Endothelial cell of umbilical vein (primary cell): Measurements from ENCODE around the gene AQP1. TPM values are rescaled to one million over a fixed set of nuclear protein-coding genes. Genes with fewer than 3 reads are reported as not detected.

ENCODE experiments used
- BruUV-seq: library from RNA; stranded (reverse); fragments of 400-500 nt; replicated peaks from 2 replicates; lab custom pipeline; 2021; lab: Mats Ljungman, UMichigan
- CTCF ChIA-PET: fragments of 300-600, 350-600 bp; sonication (Branson Sonifier 250); formaldehyde crosslinking; loops from one replicate; lab custom pipeline; 2021; ENCODE audit warnings: antibody characterized with exemption, inconsistent platforms; lab: Charles Lee
- POLR2A ChIA-PET: fragments of 300-600, 350-600 bp; sonication (Branson Sonifier 250); formaldehyde crosslinking; loops from one replicate; lab custom pipeline; 2021; ENCODE audit warnings: antibody characterized with exemption, inconsistent platforms; lab: Charles Lee
- DNase-seq: peaks from one replicate; pipeline ENCODE4 v3.0.0-alpha.2; 2011; ENCODE audit warnings: low read depth, low spot score
- FAIRE-seq: peaks from 2 replicates; lab custom pipeline; 2011; peaks lifted over from hg19 to GRCh38; lab: Jason Lieb, UNC
- H2AFZ ChIP-seq: 2 replicates; pipeline ENCODE4 v1.6.0; 2012; ENCODE audit warnings: low read depth, low read length, control low read depth, inconsistent platforms
- H3K27ac ChIP-seq: 2 replicates; pipeline ENCODE4 v1.5.1; 2011; ENCODE audit warnings: low read depth, mild to moderate bottlenecking, control low read depth, low read length, moderate library complexity; ENCODE audit not compliant: insufficient read depth
- H3K27me3 ChIP-seq, 2 experiments: 2 replicates each; pipeline versions ENCODE4 v1.6.0 to v1.6.1; 2011; ENCODE audit warnings: low read length in 2 of 2, mixed read lengths in 1 of 2; ENCODE audit not compliant: control insufficient read depth in 2 of 2, insufficient read depth in 2 of 2
- H3K36me3 ChIP-seq, 2 experiments: 2 replicates in 1 of 2; 3 replicates in 1 of 2; pipeline ENCODE4 v1.5.1; 2011; ENCODE audit warnings: low read length in 2 of 2, mild to moderate bottlenecking in 1 of 2, moderate library complexity in 1 of 2; ENCODE audit not compliant: control insufficient read depth in 2 of 2, insufficient read depth in 2 of 2; ENCODE audit errors: extremely low read depth in 1 of 2
- H3K4me1 ChIP-seq: 3 replicates; pipeline ENCODE4 v1.5.1; 2011; ENCODE audit warnings: mild to moderate bottlenecking, low read length; ENCODE audit not compliant: control insufficient read depth, insufficient read depth; ENCODE audit errors: extremely low read depth
- H3K4me2 ChIP-seq: 2 replicates; pipeline ENCODE4 v1.6.1; 2011; ENCODE audit warnings: low read length, control low read depth, mixed read lengths; ENCODE audit not compliant: insufficient read depth
- H3K4me3 ChIP-seq, 3 experiments: fragments of 200-600 bp in 1 of 3; sonication (generic), shearing (Covaris generic) in 1 of 3; replicated peaks in 1 of 3; 2 replicates each; pipeline ENCODE4 v1.5.1; 2011 to 2016; ENCODE audit warnings: control low read depth in 3 of 3, low read length in 3 of 3, mild to moderate bottlenecking in 2 of 3, inconsistent platforms in 1 of 3, low read depth in 1 of 3, moderate library complexity in 1 of 3; ENCODE audit not compliant: insufficient read depth in 1 of 3
- H3K79me2 ChIP-seq: 2 replicates; pipeline ENCODE4 v1.6.0; 2012; ENCODE audit warnings: low read length, inconsistent platforms; ENCODE audit not compliant: control insufficient read depth, insufficient read depth
- H3K9ac ChIP-seq: replicated peaks from 2 replicates; pipeline ENCODE3; 2011; ENCODE audit warnings: low read length, control low read depth; ENCODE audit not compliant: insufficient read depth; ENCODE audit errors: extremely low read depth
- H3K9me1 ChIP-seq: replicated peaks from 3 replicates; pipeline ENCODE4 v1.6.0; 2011; ENCODE audit warnings: mild to moderate bottlenecking, low read length; ENCODE audit not compliant: control insufficient read depth, insufficient read depth; ENCODE audit errors: extremely low read depth
- H3K9me3 ChIP-seq: replicated peaks from 2 replicates; pipeline ENCODE4 v1.5.1; 2012; ENCODE audit warnings: low read length, inconsistent platforms; ENCODE audit not compliant: control insufficient read depth, insufficient read depth
- H4K20me1 ChIP-seq: replicated peaks from 2 replicates; pipeline ENCODE3; 2011; ENCODE audit warnings: mild to moderate bottlenecking, low read length; ENCODE audit not compliant: control insufficient read depth, insufficient read depth; ENCODE audit errors: extremely low read depth
- CTCF ChIP-seq, 2 donors: IDR thresholded peaks; 1 replicate in 1 of 2; 2 replicates in 1 of 2; pipeline ENCODE4 v1.5.1; 2011; ENCODE audit warnings: low read length in 2 of 2, mild to moderate bottlenecking in 2 of 2, moderate library complexity in 2 of 2, control low read depth in 1 of 2, inconsistent platforms in 1 of 2, low read depth in 1 of 2; ENCODE audit not compliant: insufficient read depth in 1 of 2; ENCODE audit errors: extremely low read depth in 1 of 2
- EZH2 ChIP-seq: IDR thresholded peaks from 2 replicates; pipeline ENCODE4 v1.6.1; 2012; ENCODE audit warnings: borderline replicate concordance, low read depth, mild to moderate bottlenecking, moderate library complexity, low read length, inconsistent platforms; ENCODE audit not compliant: severe bottlenecking
- FOS ChIP-seq: IDR thresholded peaks from 2 replicates; pipeline ENCODE4 v1.6.1; 2011; ENCODE audit warnings: mild to moderate bottlenecking, low read length, moderate library complexity, borderline replicate concordance; ENCODE audit not compliant: insufficient read depth
- GATA2 ChIP-seq: IDR thresholded peaks from 2 replicates; pipeline ENCODE4 v1.7.0; 2011; ENCODE audit warnings: low read depth, mild to moderate bottlenecking, moderate library complexity, mixed read lengths, low read length; ENCODE audit not compliant: insufficient read length, insufficient read depth
- JUN ChIP-seq: IDR thresholded peaks from 2 replicates; pipeline ENCODE4 v1.6.1; 2011; ENCODE audit warnings: borderline replicate concordance, low read depth; ENCODE audit not compliant: insufficient read length, insufficient read depth
- MAX ChIP-seq: IDR thresholded peaks from 2 replicates; pipeline ENCODE4 v1.6.1; 2011; ENCODE audit not compliant: insufficient read depth, insufficient read length
- MYC ChIP-seq: IDR thresholded peaks from one replicate; pipeline ENCODE4 v1.6.1; 2011; ENCODE audit warnings: mild to moderate bottlenecking, low read depth, low read length
- POLR2A ChIP-seq: IDR thresholded peaks from 2 replicates; pipeline ENCODE4 v1.6.1; 2012; ENCODE audit warnings: low read depth, mild to moderate bottlenecking, control low read depth, low read length
- POLR2AphosphoS5 ChIP-seq: IDR thresholded peaks from 2 replicates; pipeline ENCODE4 v1.6.1; 2012; ENCODE audit warnings: low read depth, mild to moderate bottlenecking, control low read depth, low read length, moderate library complexity; ENCODE audit not compliant: insufficient read depth
- dilution Hi-C: fragments of 300-500 bp; cut with MboI; formaldehyde crosslinking; loops from one replicate; pipeline ENCODE4 v1.15.0; 2019; ENCODE audit warnings: low sequenced_read_pairs; ENCODE audit not compliant: extremely low pct_ligation_motif_present
- intact Hi-C: fragments of 100-400 bp; cut with micrococcal nuclease; formaldehyde crosslinking; loops from one replicate; pipeline ENCODE4 v1.10.0; 2022
- polyA plus RNA-seq, 4 experiments: library from polyadenylated mRNA; depleted of rRNA in 3 of 4; stranded (reverse) in 3 of 4; unstranded in 1 of 4; fragments of >200 nt; gene quantifications; 2 replicates each; pipeline versions ENCODE4 v1.2.1 to v1.2.3, GENCODE V29; 2011 to 2012; ENCODE audit warnings: missing spikeins in 1 of 4
- total RNA-seq: library from RNA; stranded (reverse); gene quantifications from 2 replicates; pipeline ENCODE4 v1.2.3, GENCODE V29; 2021

The AQP1 gene
- total and polyA plus RNA-seq, 2 donors (not counting 3 experiments of a cell fraction or from before 2014, with no cell fraction given), result 11.7 to 15.9 TPM

GRCh38 chr7:30929686-30930085, 18.0 kb downstream of the AQP1 start:
- peaks cover 0 to under 1% of the 10 kb centered on the region in 2 experiments for H3K36me3 ChIP-seq
- FAIRE-seq, result no peak
- CTCF ChIA-PET, result interaction anchor here (1.4 to 3.1 kb wide), 3 partner anchors 9 to 193 kb away, joined by 6 to 29 read pairs (median 6); no protein-coding TSS in a partner anchor
- no peak for DNase-seq
- H3K27ac ChIP-seq, result no peak overlapping the region
- intact Hi-C loops (no loop called here), dilution Hi-C loops (no loop called here)
- no peak overlapping the region for H3K9ac ChIP-seq
- H3K4me1 ChIP-seq, result no peaks in the 10 kb centered on the region
- no peaks in the 10 kb centered on the region for H3K9me3 ChIP-seq
- BruUV-seq, result no TSS peak
- H2AFZ ChIP-seq, result no peak overlapping the region
- H3K4me3 ChIP-seq, result no peak overlapping the region
- H3K27me3 ChIP-seq, result no peaks in the 10 kb centered on the region
- TF ChIP-seq MYC, result no peak
- no peak for TF ChIP-seq EZH2
- no peak for TF ChIP-seq MAX
- no peak for TF ChIP-seq CTCF (IDR thresholded peaks at IDR 0.05; ENCODE audit: extremely low read depth in 1 of 2, insufficient read depth in 1 of 2, low read depth in 1 of 2, low read length in 2 of 2)
- no peak for TF ChIP-seq POLR2A
- TF ChIP-seq POLR2AphosphoS5, result no peak
- TF ChIP-seq GATA2, result no peak
- TF ChIP-seq JUN, result no peak
- no peak for TF ChIP-seq FOS
- no peaks in the 10 kb centered on the region for H3K79me2 ChIP-seq
- H3K4me2 ChIP-seq, result no peak overlapping the region
- POLR2A ChIA-PET, result no interaction called here
- H4K20me1 ChIP-seq, result no peaks in the 10 kb centered on the region
- no peaks in the 10 kb centered on the region for H3K9me1 ChIP-seq
